ENCODE data around the gene MBNL2.

Gene MBNL2

DNA sequence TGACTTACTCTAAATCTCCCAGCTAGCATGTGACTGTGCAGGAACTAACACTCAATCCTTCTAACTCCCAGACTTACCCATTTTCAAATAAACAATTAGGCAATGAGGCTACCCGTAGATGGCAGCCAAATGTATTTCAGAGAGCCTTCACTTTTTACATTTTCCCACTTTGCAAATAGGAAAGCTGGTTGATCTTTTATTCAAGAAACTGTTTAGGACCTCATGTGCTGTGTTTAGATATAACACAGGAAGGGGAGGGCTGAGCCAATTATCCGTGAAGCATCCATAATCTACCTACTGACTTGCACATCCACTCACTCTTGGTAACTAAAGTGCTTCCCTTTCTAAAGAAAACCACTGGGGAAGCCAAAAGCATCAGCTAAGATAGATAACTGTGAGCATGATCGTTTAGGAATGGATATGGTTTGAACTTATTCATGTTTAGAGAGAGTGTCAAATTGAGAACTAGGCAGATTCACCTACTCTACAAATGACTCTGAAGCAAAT lies 33.4 kb downstream of the MBNL2 start:
- no peak for DNase-seq

DNA sequence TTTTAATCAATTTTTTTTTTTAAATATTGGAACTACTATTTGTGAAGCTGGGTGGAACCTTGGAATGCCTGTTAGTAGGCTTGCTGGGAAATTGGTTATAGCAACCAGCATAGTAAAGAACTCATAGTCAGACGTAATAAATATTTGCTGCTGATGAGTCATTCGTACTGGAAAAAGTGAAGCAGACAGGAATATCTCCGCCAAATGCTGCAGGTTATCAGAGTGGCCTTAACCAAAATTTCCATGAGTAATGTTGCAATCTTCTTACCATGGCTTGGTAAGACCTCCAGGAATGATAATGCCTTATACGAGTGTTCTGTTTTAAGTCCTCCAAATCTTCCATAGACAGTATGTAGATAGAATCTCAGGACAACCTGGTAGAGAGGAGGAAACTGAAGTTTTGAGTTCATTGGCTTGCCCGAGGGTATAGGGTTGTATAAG lies 34.2 kb downstream of the MBNL2 start:
- DNase-seq, result no peak

DNA sequence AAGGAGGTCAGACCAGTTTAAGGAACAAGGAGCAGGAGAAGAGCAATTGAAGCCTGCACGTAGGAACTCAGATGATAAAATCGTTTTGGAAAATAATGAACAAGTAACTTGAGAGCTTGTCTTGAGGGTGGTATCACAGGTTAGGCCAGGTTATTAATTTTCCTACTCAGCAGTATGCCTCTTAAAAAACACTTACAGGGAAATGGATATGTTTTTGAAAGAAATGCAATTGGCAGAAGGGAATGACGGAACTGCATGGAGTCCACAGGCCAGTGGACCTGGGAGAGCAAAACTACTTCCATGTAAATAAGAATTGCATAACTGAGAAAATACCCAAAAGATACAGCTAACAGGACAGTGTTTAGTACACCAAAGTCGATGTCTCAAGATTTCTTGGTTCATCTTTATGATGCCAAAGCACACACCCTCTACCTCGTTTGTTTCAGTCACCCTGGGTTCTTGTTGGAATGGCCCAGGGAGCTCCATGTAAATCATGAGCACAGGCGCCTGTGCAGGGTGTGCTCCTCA lies 35.2 kb downstream of the MBNL2 start:
- no peak for DNase-seq

DNA sequence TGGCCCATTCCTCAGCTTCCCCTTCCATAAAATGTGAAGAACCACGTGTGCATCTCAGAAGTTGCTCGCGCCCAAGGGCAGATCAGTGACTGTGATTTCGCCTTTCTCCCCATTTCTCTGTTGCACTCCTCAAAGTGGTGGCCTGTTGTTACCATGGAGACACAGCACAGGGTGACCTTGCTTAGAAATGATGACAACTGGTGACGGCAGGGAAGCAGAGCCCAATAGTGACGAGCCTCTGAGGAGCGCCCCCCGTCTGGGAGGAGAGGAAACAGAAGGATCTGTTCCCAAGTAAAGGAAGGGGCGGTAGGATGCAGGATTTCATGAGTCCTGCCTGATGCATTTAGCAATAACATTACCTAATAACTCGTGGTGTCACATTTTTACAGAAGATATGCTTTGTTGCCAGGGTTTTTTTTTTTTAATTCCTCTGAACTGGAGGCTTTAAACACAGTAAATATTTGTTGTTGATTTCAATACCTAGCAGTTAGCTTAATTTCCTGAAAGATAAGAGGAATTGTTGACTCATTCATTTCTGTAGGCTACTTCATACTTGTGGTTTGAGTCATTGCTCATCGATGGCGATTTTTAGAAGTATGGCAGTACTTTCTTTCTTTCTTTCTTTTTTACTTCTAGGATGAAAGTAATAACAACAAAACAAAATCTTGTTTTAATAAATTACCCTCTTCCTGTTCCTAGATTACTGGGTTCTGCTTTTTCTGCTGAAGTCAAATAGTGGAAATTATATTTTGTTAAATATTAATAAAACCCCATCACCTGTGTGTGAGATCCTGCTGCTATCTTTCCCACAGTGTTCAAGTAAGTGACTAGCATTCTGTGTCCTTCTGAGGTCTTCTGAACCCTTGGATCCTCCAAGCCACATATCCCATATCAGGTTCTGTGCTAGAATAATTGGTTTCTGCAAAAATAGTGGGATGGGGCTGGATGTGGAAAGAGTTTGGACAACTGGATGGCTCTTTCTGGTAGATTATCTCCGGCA lies 36.0 kb downstream of the MBNL2 start:
- no peak for DNase-seq

DNA sequence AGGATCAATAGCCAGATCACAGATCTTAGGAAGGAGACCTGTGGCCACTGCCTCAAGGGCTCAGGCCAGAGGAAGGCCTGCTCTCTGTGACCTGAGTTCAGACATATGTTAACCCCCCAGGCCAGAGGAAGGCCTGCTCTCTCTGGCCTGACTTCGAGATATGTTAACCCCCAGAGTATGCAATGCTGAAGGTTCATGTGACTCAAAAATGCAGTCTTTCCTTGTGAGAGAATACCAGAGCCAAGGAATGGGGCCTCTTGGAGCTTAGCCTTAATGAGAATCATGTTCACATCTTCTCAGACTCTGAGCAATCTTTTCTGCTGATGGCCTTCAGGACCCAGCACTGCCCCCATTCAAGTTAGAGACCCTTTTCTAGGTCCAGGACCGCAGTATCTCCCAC lies 36.7 kb downstream of the MBNL2 start:
- no peak for DNase-seq

DNA sequence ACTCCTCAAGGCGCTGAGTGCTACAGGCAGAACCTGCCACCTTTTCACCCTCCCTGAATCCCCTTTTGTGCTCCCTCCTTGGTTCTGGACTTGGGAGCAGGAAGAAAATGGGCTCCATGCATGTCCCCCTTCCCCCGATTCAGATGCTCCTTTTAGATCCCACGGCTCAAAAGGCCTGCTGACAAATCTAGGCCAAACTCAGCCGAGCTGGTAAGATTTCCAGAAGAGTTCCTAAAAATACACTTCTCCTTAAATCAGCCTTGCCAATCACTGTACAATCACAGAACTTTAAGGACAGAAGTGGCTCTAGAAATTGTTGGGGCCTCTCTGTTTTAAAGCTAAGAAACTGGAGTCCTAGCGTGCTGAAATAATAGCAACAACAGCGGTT lies 37.3 kb downstream of the MBNL2 start:
- DNase-seq, result no peak

DNA sequence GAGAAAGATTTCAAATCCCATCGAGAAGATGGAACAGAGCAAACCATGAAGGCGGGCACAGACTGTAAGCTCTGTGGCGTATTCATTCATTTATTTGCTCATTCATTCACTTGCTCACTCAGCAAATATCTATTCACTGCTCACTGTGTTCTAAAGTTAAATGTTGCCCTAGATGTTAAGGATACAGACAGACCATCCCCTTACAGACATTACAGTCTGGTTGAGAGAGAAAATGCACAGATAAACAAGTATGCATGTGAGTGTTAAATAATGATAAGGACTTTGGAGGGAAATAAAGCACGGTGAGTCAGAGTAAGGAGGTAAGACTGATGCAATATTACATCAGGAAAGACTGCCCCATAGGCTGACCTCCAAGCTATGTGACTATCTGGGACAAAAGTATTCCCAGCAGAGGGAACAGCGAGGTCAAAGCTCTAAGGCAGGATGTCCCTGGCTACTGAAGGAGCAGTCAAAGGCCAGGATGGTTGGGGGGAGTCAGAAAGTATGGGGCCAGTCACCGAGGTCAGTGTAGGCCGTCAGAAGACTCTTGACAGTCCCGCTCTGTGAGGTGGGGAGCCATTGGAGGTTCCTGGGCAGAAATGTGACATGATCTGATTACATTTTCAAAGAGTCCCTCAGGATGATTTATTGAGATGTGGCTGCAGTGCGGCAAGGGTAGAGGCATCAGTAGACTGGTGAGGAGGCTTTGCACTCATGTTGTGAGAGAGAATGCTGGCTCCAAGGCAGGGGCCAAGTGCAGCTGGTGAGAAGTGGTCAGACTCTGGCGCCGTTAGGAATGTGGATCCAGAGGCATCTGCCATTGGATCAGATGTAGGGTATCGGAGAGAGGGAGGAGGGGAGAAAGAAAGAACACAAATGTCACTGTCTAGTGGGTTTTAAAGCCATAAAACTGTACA lies 37.9 kb downstream of the MBNL2 start:
- no peak for DNase-seq

DNA sequence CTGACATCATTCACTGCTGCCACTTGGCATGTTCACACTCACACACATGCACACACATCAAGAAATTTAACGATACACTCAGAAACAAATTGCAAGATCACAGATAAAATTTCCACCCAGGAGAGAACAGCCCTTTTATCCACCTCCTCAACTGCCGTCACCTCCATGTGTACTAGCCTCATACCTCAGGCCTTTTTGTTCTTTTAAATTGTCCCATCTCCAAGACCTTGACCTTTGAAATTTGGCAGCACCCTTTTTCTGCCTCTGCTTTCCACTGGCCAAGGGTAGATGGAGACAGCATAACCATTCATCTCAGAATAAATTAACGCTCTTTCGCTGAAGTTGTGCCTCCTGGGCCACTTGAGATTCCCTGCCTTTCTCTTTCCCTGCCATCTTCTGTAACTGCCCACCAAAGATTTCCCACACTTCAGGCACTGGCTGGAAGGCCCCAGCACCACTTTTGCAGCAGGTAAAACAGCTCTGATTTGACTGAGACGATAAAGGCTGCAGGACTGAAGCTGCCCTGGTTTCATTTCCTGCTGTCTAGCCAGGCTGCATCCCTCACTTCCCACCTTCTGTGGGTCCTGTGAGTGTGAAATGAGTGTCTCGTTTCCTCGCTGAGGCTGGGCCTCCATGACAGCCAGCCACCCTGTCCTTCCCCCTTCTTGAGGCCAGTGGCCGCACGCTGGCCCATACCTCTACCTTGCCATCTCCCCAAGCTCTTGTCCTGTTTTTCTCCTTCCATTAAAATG lies 39.3 kb downstream of the MBNL2 start:
- peak; percentile 6 to 19 for DNase-seq

DNA sequence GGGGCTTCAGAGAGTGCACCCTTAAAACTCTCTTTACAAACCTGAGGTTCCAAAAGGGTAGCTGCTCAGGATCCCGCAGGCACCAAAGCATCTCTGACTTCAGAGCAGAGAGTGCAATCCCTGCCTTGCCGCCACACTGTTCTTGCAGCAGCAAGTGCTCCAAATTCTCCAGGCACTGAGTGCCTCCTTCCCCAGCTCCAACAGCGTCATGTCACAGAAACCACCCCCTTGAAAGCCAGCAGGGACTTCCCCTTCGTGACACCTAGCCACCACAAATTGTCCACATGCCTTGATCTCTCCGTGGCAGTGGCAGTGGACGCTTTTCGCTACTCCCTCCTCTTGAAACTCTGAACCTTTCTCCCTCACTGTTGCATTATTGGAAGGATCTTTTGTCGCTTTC lies 39.9 kb downstream of the MBNL2 start:
- DNase-seq, result no peak

DNA sequence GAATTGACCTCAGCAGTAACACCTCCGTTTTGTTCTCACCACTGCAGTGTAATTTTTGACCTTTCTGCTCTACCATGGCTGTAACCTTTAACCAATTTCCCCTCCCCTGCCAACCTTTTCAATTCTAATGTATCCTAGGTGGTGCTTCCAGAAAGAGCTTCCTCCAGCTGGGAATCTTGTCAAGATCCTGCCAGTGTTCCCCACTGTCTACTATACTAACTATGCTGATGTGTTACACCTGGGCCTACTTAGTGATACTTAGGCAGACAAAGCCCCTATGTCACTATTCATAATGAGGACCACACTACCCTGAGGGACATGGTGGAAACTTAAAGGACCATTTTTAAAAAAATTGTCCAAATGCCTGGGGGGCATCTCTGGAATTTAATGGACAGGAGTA lies 41.0 kb downstream of the MBNL2 start:
- no peak for DNase-seq

DNA sequence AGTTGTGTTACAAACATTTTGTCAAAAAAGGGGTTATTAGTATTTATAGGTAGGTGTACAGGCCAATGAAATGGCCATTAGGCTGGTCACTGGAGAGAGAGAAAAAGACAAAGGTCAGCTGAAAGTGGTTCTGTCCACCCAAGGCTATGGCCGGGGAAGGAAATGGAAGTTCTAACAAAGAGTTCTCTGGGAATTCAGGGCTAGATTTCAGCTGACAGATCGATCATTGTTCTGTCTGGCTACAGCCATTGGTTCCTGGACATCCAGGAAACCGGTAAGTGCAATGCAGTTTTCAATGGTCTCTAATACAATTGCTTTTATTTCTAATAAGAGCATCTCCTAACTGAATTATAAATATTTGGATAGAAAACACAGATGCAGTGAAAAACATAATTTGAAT lies 42.5 kb downstream of the MBNL2 start:
- DNase-seq, result no peak

DNA sequence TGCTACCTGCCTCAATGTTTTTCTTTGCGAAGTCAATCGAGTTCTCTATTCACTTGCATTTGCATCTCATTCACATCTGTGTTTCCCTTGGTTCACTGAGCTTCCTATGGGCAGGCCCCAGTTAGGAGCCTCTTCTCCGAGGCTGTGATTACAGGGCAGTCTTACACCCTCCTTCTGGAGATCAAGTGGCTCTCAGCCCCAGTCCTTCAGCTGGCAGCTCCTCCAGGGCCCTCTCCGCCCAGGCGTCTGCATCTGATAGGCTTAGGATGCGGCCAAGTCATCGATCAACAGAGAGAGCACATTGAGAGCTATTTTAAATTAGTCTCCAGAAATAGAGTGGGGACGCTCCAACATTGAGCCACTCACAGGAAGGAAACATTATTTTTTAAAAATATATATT lies 44.2 kb downstream of the MBNL2 start:
- no peak for DNase-seq

DNA sequence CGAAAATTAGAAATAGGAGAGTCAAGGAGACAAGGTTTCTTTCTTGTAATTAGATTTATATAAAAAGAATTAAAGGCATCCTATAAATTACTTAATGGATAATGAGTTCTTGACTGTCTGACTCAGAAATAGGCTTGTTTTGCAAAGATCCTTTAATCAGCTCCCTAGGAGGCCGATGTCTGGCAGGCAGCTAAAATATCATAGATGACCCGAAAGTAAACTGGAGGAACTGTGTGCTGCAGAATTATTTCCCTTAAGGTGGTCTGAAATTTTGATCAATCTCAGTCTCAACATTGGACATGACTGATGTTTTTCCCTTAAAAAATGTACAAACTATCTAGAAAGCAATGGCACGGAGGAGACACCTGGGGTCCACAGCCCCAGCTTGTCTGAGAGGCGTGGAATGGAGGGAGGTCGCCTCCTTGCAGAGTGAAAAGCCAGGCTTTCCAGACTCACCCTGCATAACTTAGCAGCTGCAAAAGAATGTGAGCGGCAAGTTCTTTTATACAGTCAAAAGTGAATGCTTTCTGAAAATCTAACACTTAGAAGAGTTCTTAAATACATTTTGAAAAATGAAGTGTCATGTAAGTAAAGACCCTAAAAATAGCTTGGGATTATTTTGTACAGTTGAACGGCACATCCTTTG lies 44.8 kb downstream of the MBNL2 start:
- no peak for DNase-seq

DNA sequence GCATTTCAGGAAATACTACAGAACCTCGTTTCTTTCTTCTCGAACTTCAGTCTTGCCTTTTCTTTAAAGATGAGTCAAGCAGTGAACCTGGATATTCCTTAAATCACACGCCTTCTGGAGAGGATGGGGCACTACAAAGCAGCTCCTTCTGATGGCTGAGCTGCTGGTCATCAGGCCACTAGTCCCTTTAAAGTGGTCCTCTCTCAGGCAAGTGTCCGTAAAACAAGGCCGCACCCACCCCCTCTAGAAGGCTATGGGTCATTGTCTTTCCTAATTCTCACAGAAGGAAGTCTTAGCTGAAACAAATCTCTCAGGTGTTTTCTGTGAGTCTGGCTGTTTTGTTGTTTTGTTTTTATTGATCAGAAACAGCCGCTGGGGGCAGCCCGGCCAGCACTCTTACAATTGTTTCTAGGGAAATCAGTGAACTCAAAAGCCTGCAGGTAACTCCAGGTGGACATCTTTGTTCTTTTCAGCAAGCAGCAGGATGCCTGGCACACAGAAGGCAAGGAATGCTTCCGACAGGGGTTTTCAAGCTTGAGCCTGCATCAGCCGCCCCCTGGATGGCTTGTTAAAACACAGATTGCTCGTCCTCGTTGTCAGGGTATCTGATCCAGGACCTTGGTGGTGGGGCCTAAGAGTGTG lies 45.4 kb downstream of the MBNL2 start:
- no peak for DNase-seq

DNA sequence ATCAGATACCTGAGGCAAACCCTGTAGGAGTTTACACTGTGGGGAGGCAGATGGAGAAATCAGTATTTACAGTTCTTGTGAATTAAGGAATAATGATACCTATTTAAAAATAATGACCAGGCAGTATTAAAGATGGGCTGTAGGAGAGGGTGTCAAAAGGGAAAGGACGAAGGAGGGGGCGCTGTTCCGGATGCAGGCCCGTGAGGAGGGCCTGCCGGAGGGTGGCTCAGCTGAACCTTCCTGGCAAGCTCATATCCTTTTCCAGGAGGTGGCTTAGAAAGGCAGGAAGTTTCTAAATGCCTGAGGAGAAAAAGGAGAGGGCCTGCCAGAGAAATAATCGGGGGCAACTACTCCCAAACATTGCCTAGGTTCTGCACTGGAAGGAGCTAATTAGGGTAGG lies 46.6 kb downstream of the MBNL2 start:
- no peak for DNase-seq

DNA sequence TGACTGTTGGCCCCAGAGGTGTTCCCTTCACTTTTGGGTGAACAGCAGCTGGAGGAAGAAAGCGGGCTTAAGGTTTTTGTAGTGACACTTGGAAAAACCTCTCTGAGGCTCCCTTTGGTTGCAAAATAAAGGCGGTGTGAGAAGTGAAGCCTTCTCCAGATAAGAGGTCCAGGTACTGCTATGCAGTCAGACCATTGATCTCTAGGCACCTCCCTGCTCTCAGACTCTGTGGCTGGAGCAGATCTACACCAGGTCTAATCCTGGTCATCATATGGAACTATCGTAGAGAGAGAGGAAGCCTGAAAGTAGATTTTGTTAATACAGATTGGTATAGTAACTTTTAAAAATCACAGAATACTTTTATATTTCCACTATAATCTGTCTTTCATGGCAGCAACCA lies 47.5 kb downstream of the MBNL2 start:
- no peak for DNase-seq

DNA sequence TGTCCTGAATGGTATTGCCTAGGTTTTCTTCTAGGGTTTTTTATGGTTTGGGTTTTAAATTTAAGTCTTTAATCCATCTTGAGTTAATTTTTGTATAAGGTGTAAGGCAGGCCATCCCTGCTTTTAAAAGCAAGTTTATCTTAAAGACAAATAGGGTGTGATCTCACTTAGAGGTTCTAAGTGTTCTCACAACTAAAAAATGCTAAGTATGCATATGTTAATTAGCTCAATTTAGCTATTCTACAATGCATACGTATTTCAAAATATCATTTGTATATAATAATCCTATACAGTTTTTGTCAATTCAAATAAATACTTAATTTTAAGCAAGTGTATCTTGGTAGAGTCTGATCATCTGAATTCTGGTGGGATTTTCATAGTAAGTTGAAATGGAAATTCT lies 50.4 kb downstream of the MBNL2 start:
- no peak for DNase-seq

DNA sequence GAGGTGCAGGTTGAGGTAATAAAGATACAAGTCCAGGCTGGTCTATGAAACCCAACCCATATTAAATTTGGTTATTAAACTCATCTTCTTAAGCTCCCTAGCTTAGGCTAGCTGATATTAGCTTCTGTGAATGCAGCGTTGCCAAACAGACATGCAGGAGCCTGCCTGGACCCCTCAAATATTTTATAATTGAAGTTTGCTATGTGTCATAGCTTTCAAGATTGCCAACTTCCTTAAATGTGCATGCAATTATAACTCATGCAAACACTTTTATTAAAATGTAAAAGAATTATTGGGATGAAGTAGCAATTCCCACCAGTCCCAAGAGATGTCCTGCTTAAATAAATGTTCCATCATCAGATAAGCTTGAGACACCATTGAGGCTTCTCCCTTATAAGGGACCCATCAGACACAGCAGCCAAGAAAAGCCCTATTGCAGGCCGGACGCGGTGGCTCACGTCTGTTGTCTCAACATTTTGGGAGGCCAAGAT lies 51.3 kb downstream of the MBNL2 start:
- DNase-seq, result no peak

DNA sequence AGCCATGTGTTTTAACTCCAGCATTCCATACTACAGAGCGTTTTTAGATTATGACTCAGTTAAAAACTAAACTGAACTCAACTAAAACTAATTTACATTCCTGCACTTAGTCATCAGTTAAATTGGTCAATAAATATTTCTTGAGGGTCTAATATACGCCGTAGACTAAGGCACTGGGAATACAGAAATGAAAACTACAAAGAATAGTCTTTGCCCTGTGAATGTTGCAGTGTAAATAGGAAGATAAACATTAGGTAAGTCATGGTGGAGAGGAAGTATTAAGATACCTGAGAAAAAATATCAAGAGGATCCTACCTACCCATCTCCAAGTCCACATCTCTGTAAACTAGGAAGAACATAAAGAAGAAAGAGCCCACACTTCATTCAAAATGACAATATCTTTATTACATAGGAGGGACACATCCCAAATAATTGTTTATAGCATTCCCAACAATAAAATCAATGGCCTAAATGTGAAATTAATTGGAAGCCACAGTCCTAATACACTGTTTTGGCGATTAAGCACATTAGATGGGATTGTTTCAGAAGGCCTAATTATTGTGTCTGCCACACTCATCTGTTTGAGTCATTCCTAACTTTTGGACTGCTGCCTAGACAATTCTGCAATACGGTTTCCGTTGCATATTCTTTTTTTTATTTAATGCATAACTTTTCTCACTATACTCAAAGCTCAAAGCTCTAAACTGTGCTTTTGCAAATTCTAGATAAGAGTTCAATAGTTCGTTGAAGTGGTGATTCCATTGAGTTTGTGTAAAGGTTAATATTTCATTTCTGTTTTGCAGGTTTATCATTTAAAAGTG lies 52.9 kb downstream of the MBNL2 start:
- DNase-seq, result no peak

DNA sequence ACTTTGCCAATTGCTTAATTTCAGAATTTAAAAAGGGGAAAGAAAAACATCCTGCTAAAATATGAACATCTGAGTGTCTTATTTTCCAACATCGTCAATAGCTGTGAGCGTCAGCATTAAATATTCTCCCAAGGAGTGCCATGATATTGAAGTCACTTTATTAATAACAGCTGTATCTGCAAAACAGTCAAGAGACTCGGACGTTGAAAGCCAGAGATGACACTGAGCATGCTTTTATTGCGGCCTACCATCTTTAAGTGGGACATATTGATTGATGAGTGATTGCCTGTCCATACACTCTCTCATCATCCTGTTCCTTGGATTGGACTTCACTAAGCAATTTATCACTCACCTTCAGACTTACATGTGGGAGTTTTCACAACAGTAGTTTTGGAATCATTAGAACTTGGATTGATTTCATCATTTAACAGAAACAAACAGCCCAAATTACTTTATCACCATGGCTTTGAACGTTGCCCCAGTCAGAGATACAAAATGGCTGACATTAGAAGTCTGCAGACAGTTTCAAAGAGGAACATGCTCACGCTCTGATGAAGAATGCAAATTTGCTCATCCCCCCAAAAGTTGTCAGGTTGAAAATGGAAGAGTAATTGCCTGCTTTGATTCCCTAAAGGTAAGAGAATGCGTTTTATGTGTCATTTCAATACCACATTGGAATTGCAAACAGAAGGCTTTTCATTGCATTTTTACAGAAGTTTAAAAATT lies 53.8 kb downstream of the MBNL2 start:
- no peak for DNase-seq

Measured in activated CD4-positive, alpha-beta T cell treated with anti-CD3 and anti-CD28 coated beads, Interleukin-2, amount 50 U/mL, for 4 hours (primary cell).